Fibroblast of peridontal ligament (primary cell): ENCODE data around the gene TMEM175.

Source experiments
- DNase-seq: peaks from one replicate; pipeline ENCODE4 v3.0.0-alpha.2; 2010; ENCODE audit errors: extremely low read depth

TMEM175 gene

DNA sequence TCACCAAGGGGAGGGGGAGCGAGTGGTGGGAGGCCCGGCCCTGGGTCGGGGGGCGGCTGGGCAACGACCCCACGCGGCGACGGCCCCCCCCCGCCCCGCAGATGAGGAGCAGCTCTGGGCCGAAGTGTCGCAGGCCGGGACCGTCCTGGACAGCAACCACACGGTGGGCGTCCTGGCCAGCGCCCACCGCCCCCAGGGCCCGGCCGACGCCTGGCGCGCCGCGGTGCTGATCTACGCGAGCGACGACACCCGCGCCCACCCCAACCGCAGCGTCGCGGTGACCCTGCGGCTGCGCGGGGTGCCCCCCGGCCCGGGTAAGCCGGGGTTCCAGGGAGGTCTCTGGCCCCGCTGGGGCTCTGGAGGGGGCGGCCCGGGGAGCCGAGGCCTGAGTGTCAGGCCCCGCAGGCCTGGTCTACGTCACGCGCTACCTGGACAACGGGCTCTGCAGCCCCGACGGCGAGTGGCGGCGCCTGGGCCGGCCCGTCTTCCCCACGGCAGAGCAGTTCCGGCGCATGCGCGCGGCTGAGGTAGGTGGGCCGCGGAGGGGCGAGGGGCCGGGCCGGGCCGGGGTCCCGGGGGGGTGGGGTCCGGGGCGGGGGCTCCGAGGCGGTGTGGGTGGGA, 70.5 kb downstream of the TMEM175 start:
- no peak for DNase-seq

- DNase-seq = no peak
These were observed 71.2 kb downstream of the TMEM175 start for GRCh38 chr4:1003271-1004070.

DNA sequence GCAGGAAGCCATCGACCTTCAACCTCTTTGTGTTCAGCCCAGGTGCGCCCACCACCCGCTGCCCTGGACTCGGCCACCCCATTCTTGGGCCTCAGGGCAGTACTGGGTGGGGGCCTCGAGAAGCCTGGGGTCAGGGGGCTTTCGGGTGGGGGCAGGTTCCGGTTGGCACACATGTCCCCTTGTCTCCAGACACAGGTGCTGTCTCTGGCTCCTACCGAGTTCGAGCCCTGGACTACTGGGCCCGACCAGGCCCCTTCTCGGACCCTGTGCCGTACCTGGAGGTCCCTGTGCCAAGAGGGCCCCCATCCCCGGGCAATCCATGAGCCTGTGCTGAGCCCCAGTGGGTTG, 71.8 kb downstream of the TMEM175 start:
- no peak for DNase-seq

- no peak for DNase-seq
These were observed 72.6 kb downstream of the TMEM175 start for GRCh38 chr4:1004557-1005485.

GRCh38 chr4:1006856-1007255, 74.6 kb downstream of the TMEM175 start:
- no peak for DNase-seq
